Right lobe of liver (tissue), 4 donors: ENCODE results near the gene ZNF467.

Experiments used
- CTCF ChIP-seq, 4 donors: fragments of 200-600 bp in 3 of 4; fragments of 450-650 bp in 1 of 4; IDR thresholded peaks; one replicate each; pipeline versions ENCODE4 v1.5.1 to v1.8.0; 2016 to 2022; ENCODE audit warnings: antibody characterized with exemption in 4 of 4, mild to moderate bottlenecking in 2 of 4
- POLR2A ChIP-seq: fragments of 450-650 bp; IDR thresholded peaks from one replicate; pipeline ENCODE4 v1.6.1; 2017; ENCODE audit warnings: antibody characterized with exemption, mild to moderate bottlenecking
- donor health status: DM: no; HTN: no; CAD: no.
- donor health status: DM: no; HTN: no; CAD: no.
- donor health status: DM: no; HTN: yes; CAD: no.

- TF ChIP-seq CTCF (IDR thresholded peaks at IDR 0.05): no peak
- TF ChIP-seq POLR2A: no peak
Measured at GRCh38 chr7:149792220-149792595, 18.8 kb upstream of the ZNF467 start.
